Brain pericyte (primary cell): ENCODE measurements around the gene ARHGAP10.
"Not testable (repeated sequence)": the region's sequence is repeated elsewhere in the genome, so short reads cannot be mapped to it uniquely, and the experiment has no call there.

ENCODE experiments used
- DNase-seq: peaks from one replicate; pipeline ENCODE4 v3.0.0-alpha.2; 2012; ENCODE audit warnings: low read depth, low spot score

The ARHGAP10 gene

GRCh38 chr4:148062301-148062950, 330.5 kb downstream of the ARHGAP10 start:
- no peak for DNase-seq

GRCh38 chr4:148064451-148064850, 332.6 kb downstream of the ARHGAP10 start:
- DNase-seq, result no peak

GRCh38 chr4:148065075-148065474, 333.2 kb downstream of the ARHGAP10 start:
- no peak for DNase-seq

- no peak for DNase-seq
These were observed 335.5 kb downstream of the ARHGAP10 start for GRCh38 chr4:148067301-148067916.

- no peak for DNase-seq
These were observed 336.4 kb downstream of the ARHGAP10 start for GRCh38 chr4:148068065-148068911.

GRCh38 chr4:148069086-148069894, 337.4 kb downstream of the ARHGAP10 start:
- no peak for DNase-seq

- DNase-seq, result no peak
These were observed 337.9 kb downstream of the ARHGAP10 start for GRCh38 chr4:148069895-148070178.

GRCh38 chr4:148071009-148071408, 339.1 kb downstream of the ARHGAP10 start:
- DNase-seq, result no peak

GRCh38 chr4:148072789-148073188, 340.9 kb downstream of the ARHGAP10 start:
- DNase-seq, result no peak

- DNase-seq, result no peak
These were observed 341.5 kb downstream of the ARHGAP10 start for GRCh38 chr4:148073349-148073748.

GRCh38 chr4:148074462-148074861, 342.6 kb downstream of the ARHGAP10 start:
- no peak for DNase-seq

- DNase-seq, result no peak
These were observed 343.6 kb downstream of the ARHGAP10 start for GRCh38 chr4:148075438-148075837.

- DNase-seq, result no peak
These were observed 345.1 kb downstream of the ARHGAP10 start for GRCh38 chr4:148076964-148077363.

GRCh38 chr4:148077581-148077980, 345.7 kb downstream of the ARHGAP10 start:
- DNase-seq, result no peak

GRCh38 chr4:148078061-148078460, 346.2 kb downstream of the ARHGAP10 start:
- no peak for DNase-seq

- DNase-seq, result no peak
These were observed 348.1 kb downstream of the ARHGAP10 start for GRCh38 chr4:148079961-148080360.

GRCh38 chr4:148081267-148081666, 349.4 kb downstream of the ARHGAP10 start:
- DNase-seq, result no peak

- no peak for DNase-seq
These were observed 349.9 kb downstream of the ARHGAP10 start for GRCh38 chr4:148081745-148082144.

- not testable (repeated sequence) for DNase-seq
These were observed 351.2 kb downstream of the ARHGAP10 start for GRCh38 chr4:148083073-148083472.

GRCh38 chr4:148089624-148090023, 357.7 kb downstream of the ARHGAP10 start:
- DNase-seq, result no peak

GRCh38 chr4:148090029-148090428, 358.1 kb downstream of the ARHGAP10 start:
- DNase-seq, result no peak
